Caki2 (cell line): Measurements from ENCODE around the gene BBC3. TPM values are rescaled to one million over a fixed set of nuclear protein-coding genes. Genes with fewer than 3 reads are reported as not detected.
"Not testable (repeated sequence)": the region's sequence is repeated elsewhere in the genome, so short reads cannot be mapped to it uniquely, and the experiment has no call there.

Experiments
- DNase-seq: peaks from one replicate; pipeline ENCODE4 v3.0.0-alpha.2; 2015; ENCODE audit warnings: low read depth
- in situ Hi-C: cut with HindIII; loops from 2 replicates; pipeline ENCODE4 v1.10.0; 2016; ENCODE audit warnings: low sequenced_read_pairs, low pct_unique_long_range_greater_than_20kb, mixed read lengths
- total RNA-seq: library from RNA; depleted of rRNA; stranded (reverse); fragments of >200 nt; shearing (Covaris generic); gene quantifications from 2 replicates; pipeline ENCODE4 v1.2.3, GENCODE V29; 2014; ENCODE audit warnings: low replicate concordance

BBC3 gene
- total RNA-seq, 1 experiment from 2014 or later = 40.8 TPM

DNA sequence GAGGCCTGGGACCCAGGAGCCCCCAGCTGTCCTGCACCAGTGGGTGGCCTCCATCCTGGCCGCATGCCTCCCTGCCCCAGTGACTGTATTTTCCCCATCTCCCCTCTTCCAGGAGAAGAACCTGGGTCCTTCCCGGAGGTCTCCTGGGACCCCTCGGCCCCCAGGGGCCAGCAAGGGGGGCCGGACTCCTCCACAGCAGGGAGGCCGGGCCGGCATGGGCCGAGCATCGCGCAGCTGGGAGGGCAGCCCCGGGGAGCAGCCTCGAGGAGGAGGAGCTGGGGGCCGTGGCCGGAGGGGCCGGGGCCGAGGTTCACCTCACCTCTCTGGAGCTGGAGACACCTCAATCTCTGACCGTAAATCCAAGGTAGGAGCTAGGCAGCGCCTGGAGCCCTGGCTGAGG lies 29.5 kb upstream of the BBC3 start:
- DNase-seq = no peak
- in situ Hi-C loops = no loop called here

DNA sequence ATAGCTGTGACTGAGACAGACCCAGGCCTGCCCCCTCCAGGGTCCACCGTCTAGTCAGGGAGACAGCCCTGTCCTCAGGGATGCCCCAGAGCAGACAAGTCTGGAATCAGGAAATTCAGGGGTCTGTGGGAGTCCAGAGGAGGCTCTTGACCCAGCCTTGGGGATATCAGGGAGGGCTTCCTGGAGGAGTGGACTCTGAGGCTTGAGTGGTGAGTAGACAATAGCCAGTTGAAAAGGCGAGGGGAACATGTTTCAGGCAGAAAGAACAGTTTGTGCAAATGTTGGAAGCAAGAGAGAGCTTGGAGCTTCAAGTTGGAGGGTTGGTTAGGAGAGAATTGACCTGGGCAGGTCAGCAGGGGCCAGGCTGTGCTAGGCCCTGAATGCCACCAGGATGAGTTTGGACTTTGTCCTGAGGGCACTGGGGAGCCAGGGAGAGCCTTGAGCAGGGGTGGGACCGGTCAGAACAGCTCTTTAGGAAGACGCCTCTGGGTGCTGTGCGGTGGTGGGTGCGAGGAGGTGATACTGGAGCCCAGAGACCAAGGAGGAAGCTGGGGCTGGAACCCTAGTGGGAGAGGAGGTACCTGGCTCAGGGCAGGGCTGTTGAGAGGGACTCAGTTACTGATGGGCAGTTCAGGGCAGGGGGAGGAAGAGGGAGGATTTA lies 28.0 kb upstream of the BBC3 start:
- DNase-seq = no peak
- in situ Hi-C loops = no loop called here

- DNase-seq = no peak
- in situ Hi-C loops = no loop called here
Observed at GRCh38 chr19:47258434-47258833, 27.4 kb upstream of the BBC3 start.

GRCh38 chr19:47257411-47258169 lies 26.6 kb upstream of the BBC3 start:
- no peak for DNase-seq
- in situ Hi-C loops = no loop called here

DNA sequence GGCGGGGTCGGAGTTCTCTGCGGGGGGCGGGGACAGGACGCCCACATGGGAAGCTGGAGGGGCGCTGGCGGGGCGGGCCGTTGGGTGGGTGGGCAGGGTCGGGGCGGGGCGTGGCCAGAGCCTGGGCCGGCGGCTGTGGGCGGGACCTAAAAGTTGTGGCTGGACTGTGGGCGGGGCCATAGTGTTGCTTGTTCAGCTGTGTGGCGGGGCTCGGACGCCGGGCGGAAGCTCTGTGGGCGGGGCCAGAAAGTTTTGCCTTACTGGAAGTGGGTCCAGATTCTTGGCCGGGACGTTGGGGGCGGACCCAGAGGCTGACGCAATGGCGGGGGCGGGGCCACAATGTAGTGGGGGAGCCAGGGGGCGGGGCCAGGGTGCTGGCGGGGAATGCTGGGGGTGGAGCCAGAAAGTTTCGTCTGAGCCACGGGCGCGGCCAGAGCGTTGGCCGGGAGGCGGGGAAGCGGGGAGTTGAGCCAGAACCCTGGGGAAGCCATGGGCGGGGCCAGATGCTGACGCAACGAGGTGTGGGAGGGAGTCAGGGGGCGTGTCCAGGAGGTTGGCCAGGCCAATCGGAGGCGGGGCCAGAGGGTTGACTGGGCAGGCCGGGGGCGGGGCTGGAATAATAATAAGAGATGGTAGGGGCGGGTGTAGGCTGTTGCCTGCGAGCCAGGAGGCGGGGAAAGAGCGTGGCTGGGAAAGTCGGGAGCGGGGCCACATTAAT lies 25.9 kb upstream of the BBC3 start:
- in situ Hi-C loops = no loop called here
- DNase-seq = peak; percentile 97

- peak; percentile 98 for DNase-seq
- in situ Hi-C loops = no loop called here
Observed at GRCh38 chr19:47255879-47256692, 25.1 kb upstream of the BBC3 start, which contains the start of gene CCDC9. Gene CCDC9, plus strand, starts transcription at chr19:47256525. Its CDS starts 1,876 bp downstream, at chr19:47258401.

GRCh38 chr19:47253970-47254369 lies 23.0 kb upstream of the BBC3 start:
- in situ Hi-C loops = no loop called here
- DNase-seq = no peak

DNA sequence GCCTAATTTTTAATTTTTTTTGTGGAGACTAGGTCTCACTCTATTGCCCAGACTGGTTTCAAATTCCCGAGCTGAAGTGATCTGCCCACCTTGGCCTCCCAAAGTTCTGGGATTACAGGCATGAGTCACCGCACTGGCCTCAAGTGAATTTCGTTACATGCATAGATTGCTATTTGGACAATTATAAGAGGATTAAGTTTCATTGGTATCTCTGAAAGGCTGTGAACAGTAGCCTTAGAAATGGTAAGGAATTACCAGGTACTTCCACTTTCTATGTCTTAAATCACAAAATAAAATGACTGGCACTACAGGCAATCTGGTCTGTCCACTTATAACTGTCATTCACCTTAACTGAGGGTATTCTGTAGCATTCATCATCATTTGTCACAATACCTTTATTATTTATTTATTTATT lies 22.5 kb upstream of the BBC3 start:
- DNase-seq = peak; percentile 63
- in situ Hi-C loops = no loop called here

DNA sequence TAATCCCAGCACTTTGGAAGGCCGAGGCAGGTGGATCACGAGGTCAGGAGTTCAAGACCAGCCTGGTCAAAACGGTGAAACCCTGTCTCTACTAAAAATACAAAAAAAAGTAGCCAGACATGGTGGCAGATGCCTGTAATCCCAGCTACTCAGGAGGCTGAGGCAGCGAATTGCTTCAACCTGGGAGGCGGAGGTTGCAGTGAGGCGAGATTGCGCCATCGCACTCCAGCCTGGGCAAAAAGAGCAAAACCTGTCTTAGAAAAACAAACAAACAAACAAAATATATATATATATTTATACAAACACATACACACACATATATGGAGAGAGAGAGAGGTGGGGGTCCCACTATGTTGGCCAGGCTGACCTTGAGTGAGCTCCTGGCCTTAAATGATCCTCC lies 22.0 kb upstream of the BBC3 start:
- DNase-seq, in situ Hi-C loops: not testable (repeated sequence)

GRCh38 chr19:47247308-47247990 lies 16.4 kb upstream of the BBC3 start:
- in situ Hi-C loops = no loop called here
- peak; percentile 48 for DNase-seq

DNA sequence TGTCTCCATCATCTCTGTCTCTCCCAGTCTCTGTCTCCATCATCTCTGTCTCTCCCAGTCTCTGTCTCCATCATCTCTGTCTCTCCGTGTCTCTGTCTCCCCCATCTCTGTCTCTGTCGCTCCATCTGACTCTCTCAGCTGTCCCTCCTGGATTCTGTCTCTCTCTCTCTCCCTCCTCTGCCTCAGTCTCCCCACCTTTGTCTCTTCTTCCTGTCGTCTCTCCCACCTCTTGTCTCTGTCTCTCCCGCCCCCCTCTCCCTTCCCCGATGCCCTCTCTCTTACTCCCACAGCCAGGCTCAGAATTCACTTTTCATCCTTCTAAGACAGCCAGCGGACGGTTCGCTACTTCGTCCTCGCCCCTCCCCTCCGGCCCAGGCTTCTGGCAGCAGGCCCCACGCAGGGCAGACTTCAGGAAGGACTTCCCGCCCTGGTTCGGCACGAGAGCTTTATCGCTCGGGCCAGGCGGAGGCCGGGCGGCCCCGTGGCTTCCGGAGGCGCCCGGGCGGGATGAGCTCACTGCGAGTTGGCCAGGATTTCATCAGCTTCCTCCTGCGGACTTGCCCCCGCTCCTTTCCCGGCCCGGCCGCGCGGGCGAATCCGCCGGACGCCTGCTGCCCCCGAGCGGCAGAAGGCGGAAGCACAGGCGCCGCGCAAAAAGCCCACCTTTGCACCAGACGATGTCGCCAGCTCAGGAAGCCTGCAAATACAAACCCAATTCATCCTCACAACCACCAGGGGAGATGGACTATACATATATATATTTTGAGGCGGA lies 13.0 kb upstream of the BBC3 start:
- in situ Hi-C loops = no loop called here
- peak; percentile 98 for DNase-seq

GRCh38 chr19:47243364-47243775 lies 12.4 kb upstream of the BBC3 start:
- DNase-seq = peak; percentile 28
- in situ Hi-C loops = no loop called here

DNA sequence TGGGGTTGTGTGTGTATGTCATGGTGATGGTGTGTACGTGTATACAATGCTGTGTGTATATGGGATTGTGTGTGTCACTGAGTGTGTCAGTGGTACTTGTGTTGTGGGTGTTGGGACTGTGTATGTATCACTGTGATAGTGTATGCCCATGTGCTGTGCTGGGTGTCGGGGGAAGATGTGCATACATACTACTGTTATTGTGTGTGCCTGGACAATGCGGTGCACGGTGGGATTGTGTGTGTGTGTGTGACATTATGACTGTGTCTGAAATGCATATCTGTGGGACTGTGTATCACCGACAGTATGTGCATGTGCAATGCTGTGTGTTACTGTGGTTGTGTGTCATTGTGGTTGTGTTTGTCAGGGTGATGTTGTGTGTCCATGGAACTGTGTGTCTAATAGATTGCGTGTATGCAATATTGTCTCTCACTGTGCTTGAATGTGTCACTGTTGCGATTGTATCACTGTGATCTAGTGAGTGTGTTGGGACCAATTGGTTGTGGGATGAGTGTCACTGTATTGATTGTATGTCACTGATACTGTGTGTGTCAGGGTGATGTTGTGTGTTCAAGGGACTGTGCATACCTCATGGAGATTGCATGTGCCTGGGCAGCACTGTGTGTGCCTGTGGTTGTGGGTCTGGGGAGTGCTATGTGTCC lies 11.0 kb upstream of the BBC3 start:
- peak; percentile 32 for DNase-seq
- in situ Hi-C loops = no loop called here

DNA sequence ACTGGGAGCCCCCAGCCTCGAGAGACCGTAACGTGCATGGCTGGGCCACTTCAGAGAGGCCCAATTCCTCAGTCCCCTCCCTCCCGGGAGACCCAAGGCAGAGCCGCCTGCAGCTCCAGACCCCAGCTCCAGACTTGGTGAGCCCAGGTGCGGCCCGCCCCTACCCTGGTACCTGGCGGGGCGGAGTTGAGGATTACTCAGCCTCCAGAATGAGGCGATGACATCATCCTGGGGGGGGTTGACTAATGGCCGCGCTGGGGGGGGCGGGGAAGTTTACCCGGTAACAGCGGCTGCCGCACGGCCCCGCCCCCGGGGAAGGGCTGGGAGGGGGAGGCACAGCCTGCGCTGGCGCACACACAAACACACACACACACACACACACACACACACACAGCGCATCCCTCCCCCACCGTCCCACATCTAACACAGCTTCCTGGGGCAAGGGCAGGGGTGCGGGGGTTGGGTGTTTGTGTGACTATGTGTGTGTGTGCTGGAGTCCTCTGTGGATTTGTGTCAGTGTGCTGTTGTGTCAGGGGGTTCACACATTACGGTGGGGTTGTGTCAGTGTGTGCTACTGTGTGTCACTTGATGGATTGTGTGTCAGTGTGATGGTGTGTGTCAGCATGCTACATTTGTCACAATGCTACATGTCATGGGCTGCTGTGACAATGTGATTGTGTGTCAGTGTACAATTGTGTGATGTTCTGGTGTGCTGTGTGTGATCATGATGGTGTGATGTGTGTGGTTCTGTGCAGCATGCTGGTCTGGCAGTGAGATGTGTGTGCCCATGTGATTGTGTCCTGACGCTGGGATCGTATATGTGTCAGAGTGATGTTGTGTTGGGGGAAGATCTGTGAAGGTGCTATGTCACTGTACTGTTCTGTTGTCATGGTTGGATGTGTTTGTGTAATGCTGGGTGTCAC lies 10.3 kb upstream of the BBC3 start:
- in situ Hi-C loops = no loop called here
- peak; percentile 73 for DNase-seq

DNA sequence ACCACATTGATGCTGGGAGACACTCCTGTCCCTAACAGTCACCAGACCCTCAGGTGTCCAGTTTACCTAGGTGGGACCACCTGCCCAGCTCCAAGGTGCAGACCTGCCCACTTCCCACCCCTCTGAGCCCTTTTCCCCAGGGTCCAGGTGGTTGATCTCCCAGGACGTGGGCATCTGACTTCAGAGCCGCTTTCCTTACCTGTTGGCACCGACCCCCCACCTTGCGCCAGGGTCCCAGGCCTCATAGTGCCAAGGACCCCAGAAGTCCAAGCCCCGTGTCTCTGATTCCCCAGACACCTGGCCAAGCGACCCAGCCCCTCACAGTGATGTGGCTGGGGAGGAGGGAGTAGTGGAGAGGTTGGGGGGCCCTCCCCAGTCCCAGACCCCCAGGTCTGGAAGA lies 9.6 kb upstream of the BBC3 start:
- in situ Hi-C loops = no loop called here
- DNase-seq = no peak
